Common myeloid progenitor, CD34-positive (primary cell): ENCODE results near the gene RDX.

Experiments
- CTCF ChIA-PET: fragments of 350-600 bp; sonication (Branson Sonifier 250); formaldehyde crosslinking; loops from one replicate; lab custom pipeline; 2021; ENCODE audit warnings: antibody characterized with exemption; lab: Charles Lee
- POLR2A ChIA-PET: fragments of 350-600 bp; sonication (Branson Sonifier 250); formaldehyde crosslinking; loops from one replicate; lab custom pipeline; 2021; ENCODE audit warnings: antibody characterized with exemption; lab: Charles Lee
- DNase-seq, 3 donors: peaks; one replicate each; pipeline versions ENCODE4 v3.0.0 to v3.0.0-alpha.2; 2013
- H3K27ac ChIP-seq, 2 experiments: 1 replicate in 1 of 2; 2 replicates in 1 of 2; pipeline ENCODE4 v1.7.0; 2013; ENCODE audit warnings: inconsistent platforms in 2 of 2, low read length in 2 of 2, mild to moderate bottlenecking in 2 of 2, low read depth in 1 of 2, moderate library complexity in 1 of 2; ENCODE audit not compliant: severe bottlenecking in 2 of 2, insufficient read depth in 1 of 2, poor library complexity in 1 of 2
- H3K27me3 ChIP-seq, 5 experiments: replicated peaks in 2 of 5; 1 replicate in 3 of 5; 2 replicates in 2 of 5; pipeline versions ENCODE4 v1.6.1 to v1.7.0; 2013; ENCODE audit warnings: low read length in 4 of 5, mild to moderate bottlenecking in 2 of 5, moderate library complexity in 2 of 5, inconsistent platforms in 1 of 5; ENCODE audit not compliant: insufficient read depth in 5 of 5, control insufficient read depth in 4 of 5
- H3K36me3 ChIP-seq, 4 experiments: 1 replicate in 2 of 4; 2 replicates in 2 of 4; pipeline versions ENCODE4 v1.6.1 to v1.7.0; 2013; ENCODE audit warnings: low read length in 3 of 4, control low read depth in 1 of 4, mild to moderate bottlenecking in 1 of 4; ENCODE audit not compliant: control insufficient read depth in 4 of 4, insufficient read depth in 4 of 4
- H3K4me1 ChIP-seq, 4 experiments: 1 replicate in 3 of 4; 2 replicates in 1 of 4; pipeline versions ENCODE4 v1.6.1 to v1.7.1; 2013; ENCODE audit warnings: low read length in 3 of 4, mild to moderate bottlenecking in 3 of 4, control low read depth in 1 of 4, inconsistent platforms in 1 of 4, moderate library complexity in 1 of 4; ENCODE audit not compliant: control insufficient read depth in 4 of 4, insufficient read depth in 4 of 4; ENCODE audit errors: control extremely low read depth in 1 of 4
- H3K4me3 ChIP-seq, 7 experiments: 1 replicate in 4 of 7; 2 replicates in 3 of 7; pipeline versions ENCODE4 v1.5.1 to v1.7.0; 2013; ENCODE audit warnings: mild to moderate bottlenecking in 7 of 7, low read length in 6 of 7, moderate library complexity in 6 of 7, inconsistent platforms in 2 of 7, low read depth in 2 of 7, control low read depth in 1 of 7; ENCODE audit not compliant: insufficient read depth in 4 of 7, control insufficient read depth in 1 of 7; ENCODE audit errors: extremely low read depth in 1 of 7
- H3K9me3 ChIP-seq, 5 experiments: 1 replicate in 4 of 5; 2 replicates in 1 of 5; pipeline versions ENCODE4 v1.6.1 to v1.7.1; 2013; ENCODE audit warnings: low read length in 4 of 5, mild to moderate bottlenecking in 2 of 5, inconsistent platforms in 1 of 5, low read depth in 1 of 5, moderate library complexity in 1 of 5; ENCODE audit not compliant: control insufficient read depth in 4 of 5, insufficient read depth in 2 of 5; ENCODE audit errors: control extremely low read depth in 1 of 5
- WGBS: methylation state at CpG from one replicate; pipeline ENCODE4 v1.1.5; 2013; ENCODE audit not compliant: insufficient coverage; 5-methylcytosine and 5-hydroxymethylcytosine counted together

The RDX gene

DNA sequence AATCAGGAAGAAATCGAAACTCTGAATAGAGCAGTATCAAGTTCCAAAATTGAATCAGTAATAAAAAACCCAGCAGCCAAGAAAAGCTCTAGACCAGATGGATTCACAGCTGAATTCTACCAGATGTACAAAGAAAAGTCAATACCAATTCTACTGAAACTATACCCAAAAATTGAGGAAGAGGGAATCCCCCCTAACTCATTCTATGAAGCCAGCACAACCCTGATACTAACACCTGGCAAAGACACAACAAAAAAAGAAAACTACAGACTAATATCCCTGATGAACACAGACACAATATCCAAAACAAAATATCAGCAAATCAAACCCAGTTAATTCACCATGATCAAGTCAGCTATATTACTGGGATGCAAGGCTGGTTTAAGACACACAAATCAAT, 105.5 kb downstream of the RDX start:
- DNase-seq: no peak
- no peaks in the 10 kb centered on the region for H3K36me3 ChIP-seq
- peaks cover 0 to 4% (median 0%) of the 10 kb centered on the region in 4 experiments for H3K4me1 ChIP-seq
- H3K27ac ChIP-seq: no peak overlapping the region
- 100% methylated on average over 1 of the region's 1 CpG for WGBS
- H3K4me3 ChIP-seq: no peak overlapping the region
- H3K9me3 ChIP-seq: no peaks in the 10 kb centered on the region
- ChIA-PET POLR2A (interaction anchor here (0.6 kb wide), 1 partner anchor 8 kb away, joined by 3 read pairs; no protein-coding TSS in a partner anchor), CTCF (interaction anchor here (1.1 kb wide), 1 partner anchor 1230 kb away, joined by 3 read pairs; no protein-coding TSS in a partner anchor)
- H3K27me3 ChIP-seq: no peaks in the 10 kb centered on the region

DNA sequence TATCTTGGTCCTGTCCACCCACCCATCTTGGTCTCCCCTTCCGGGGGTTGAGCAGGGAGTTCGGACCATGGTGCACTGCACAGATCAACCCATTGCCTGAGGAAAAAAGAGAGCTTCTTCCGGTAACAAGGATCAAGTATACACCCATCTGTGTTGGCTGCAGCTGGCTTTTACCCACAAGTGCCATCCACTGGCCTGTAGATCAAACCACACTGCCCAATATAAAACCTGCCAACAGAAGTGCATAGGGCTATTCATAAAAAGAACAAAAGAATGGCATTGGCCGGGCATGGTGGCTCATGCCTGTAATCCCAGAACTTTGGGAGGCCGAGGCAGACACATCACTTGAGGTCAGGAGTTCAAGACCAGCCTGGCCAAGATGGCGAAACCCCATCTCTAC, 108.7 kb downstream of the RDX start:
- Histone ChIP-seq H3K4me1 (no peaks in the 10 kb centered on the region), H3K9me3 (no peaks in the 10 kb centered on the region), H3K36me3 (no peaks in the 10 kb centered on the region), H3K4me3 (no peak overlapping the region), H3K27ac (no peak overlapping the region), H3K27me3 (no peaks in the 10 kb centered on the region)
- WGBS: 93% methylated on average over 4 of the region's 6 CpGs
- ChIA-PET POLR2A (no interaction called here), CTCF (interaction anchor here (1.2 to 2.0 kb wide), 5 partner anchors 9 to 247 kb away, joined by 3 to 13 read pairs (median 4); no protein-coding TSS in a partner anchor)
- no peak for DNase-seq

DNA sequence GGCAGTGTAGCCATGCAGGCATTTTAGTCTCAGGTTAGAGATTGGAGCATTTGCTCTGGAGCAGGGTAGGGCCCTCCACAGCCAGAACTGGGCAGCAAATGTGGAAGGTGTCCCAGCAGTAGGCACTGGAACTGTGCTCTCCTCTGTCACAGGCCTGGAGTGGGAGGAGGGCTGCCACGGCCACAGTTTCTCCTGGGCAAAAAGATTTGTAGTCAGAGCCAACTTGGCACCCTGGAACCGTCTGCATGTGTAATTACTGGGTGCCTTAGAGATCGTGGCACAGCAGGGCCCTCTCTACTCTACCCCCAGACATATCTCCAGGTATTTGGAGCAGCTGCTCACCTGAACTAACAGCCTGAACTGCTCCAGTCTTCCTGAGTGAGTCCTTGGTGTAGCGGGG, 109.5 kb downstream of the RDX start:
- no peak overlapping the region for H3K27ac ChIP-seq
- no peak for DNase-seq
- 88% methylated on average over 4 of the region's 4 CpGs for WGBS
- ChIA-PET POLR2A (no interaction called here), CTCF (interaction anchor here (1.3 to 2.2 kb wide), 3 partner anchors 12 to 14 kb away, joined by 3 to 13 read pairs (median 8); no protein-coding TSS in a partner anchor)
- no peaks in the 10 kb centered on the region for H3K27me3 ChIP-seq
- H3K36me3 ChIP-seq: no peaks in the 10 kb centered on the region
- H3K4me3 ChIP-seq: no peak overlapping the region
- H3K4me1 ChIP-seq: no peaks in the 10 kb centered on the region
- H3K9me3 ChIP-seq: no peaks in the 10 kb centered on the region

DNA sequence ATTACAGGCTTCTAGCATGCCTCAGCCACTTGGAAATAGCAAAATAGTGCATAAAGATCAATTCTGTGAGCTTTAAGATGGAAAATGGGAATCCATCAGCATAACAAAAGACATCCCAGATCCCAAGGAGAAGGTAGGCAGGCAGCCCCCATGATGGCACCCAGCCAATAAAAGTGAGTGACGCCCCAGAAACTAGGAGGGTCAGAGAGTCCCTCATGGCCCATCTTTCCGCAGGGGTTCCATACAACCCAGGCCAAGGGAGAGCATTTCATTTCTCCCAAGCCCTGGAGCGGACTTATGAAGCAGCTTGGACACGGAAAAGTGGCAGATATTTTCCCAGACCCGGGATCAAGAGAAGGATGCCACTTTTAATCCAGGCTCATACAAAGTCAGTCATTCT, 110.0 kb downstream of the RDX start:
- no peaks in the 10 kb centered on the region for H3K27me3 ChIP-seq
- POLR2A ChIA-PET: no interaction called here
- H3K36me3 ChIP-seq: no peaks in the 10 kb centered on the region
- CTCF ChIA-PET: interaction anchor here (0.9 to 2.2 kb wide), 3 partner anchors 13 to 191 kb away, joined by 3 to 8 read pairs (median 3); no protein-coding TSS in a partner anchor
- no peaks in the 10 kb centered on the region for H3K4me1 ChIP-seq
- no peaks in the 10 kb centered on the region for H3K9me3 ChIP-seq
- no peak overlapping the region for H3K4me3 ChIP-seq
- H3K27ac ChIP-seq: no peak overlapping the region
- no peak for DNase-seq
- WGBS: 98% methylated on average over 5 of the region's 5 CpGs

DNA sequence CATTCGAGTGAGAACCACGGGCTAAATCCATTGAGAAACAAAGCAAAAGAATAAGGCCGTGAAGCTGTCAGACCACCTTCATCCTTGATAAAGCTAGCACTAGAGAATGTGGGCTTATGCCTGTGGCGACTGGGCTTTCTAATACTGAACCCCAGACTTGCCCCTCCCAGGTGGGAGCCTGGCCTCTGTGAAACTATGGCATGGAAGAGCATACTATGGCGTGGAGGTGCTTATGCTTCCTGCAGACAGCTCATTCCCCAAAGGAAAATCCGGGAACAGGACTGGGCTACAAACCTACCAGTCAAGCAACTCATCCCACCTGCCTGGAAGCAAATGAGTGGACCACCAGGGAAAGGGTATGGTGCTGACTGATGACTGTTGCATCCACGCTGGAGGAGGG, 110.8 kb downstream of the RDX start:
- H3K4me1 ChIP-seq: no peaks in the 10 kb centered on the region
- no peak overlapping the region for H3K27ac ChIP-seq
- ChIA-PET POLR2A (no interaction called here), CTCF (interaction anchor here (0.9 to 2.2 kb wide), 4 partner anchors 14 to 248 kb away, joined by 3 to 8 read pairs (median 4); no protein-coding TSS in a partner anchor)
- no peaks in the 10 kb centered on the region for H3K36me3 ChIP-seq
- 93% methylated on average over 7 of the region's 7 CpGs for whole genome bisulfite sequencing
- no peak for DNase-seq
- no peaks in the 10 kb centered on the region for H3K9me3 ChIP-seq
- H3K27me3 ChIP-seq: no peaks in the 10 kb centered on the region
- no peak overlapping the region for H3K4me3 ChIP-seq

DNA sequence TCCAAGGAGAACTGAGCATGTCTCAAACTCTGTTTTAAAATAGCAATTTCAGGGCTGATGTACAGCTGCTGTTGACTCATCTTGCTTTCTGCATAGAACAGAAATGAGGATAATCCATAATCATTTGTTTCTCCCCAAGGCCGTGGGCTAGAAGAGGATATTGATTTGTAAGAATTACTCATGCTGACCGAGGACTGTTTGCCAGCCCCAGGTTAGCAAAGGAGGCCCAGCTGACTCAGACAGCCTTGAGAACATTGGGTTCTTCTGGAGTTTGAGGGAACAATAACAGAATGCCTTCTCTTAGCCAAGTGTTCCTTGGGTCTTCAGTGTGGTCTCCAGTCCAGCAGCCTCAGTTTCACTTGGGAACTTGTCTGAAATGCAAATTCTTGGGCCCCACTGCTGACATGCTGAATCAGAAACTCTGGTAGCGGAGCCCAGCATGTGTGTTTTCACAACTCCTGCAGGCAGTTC, 111.3 kb downstream of the RDX start:
- WGBS: 100% methylated on average over 3 of the region's 3 CpGs
- no peaks in the 10 kb centered on the region for H3K4me1 ChIP-seq
- no peaks in the 10 kb centered on the region for H3K27me3 ChIP-seq
- no peaks in the 10 kb centered on the region for H3K9me3 ChIP-seq
- H3K4me3 ChIP-seq: no peak overlapping the region
- H3K36me3 ChIP-seq: no peaks in the 10 kb centered on the region
- no peak overlapping the region for H3K27ac ChIP-seq
- ChIA-PET CTCF (interaction anchor here (0.9 to 2.2 kb wide), 3 partner anchors 16 to 248 kb away, joined by 3 to 8 read pairs (median 4); no protein-coding TSS in a partner anchor), POLR2A (no interaction called here)
- DNase-seq: no peak

DNA sequence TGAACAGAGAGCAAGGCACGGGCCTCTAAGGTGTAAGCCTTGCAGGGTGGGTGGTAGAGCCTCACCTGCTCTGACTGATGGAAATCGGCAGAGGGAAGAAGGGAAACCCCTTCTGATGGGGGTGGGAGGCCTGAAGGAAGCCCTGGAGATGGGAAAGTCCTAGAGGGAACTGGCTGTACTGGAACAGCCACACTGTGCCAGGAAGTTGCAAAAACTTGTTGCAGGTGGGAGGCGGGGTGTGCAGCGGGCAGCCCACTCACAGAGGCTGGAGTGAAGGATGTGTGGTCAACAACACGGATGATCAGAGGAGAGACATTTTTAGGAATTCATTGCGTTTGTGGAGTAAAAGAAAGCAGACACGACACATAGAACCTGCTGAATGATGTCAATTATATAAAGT, 112.0 kb downstream of the RDX start:
- no peaks in the 10 kb centered on the region for H3K4me1 ChIP-seq
- H3K4me3 ChIP-seq: no peak overlapping the region
- WGBS: 97% methylated on average over 7 of the region's 7 CpGs
- no peaks in the 10 kb centered on the region for H3K9me3 ChIP-seq
- no peak overlapping the region for H3K27ac ChIP-seq
- no peak for DNase-seq
- ChIA-PET CTCF (interaction anchor here (0.6 to 2.2 kb wide), 2 partner anchors 17 to 20 kb away, joined by 3 to 8 read pairs; no protein-coding TSS in a partner anchor), POLR2A (no interaction called here)
- H3K27me3 ChIP-seq: no peaks in the 10 kb centered on the region
- no peaks in the 10 kb centered on the region for H3K36me3 ChIP-seq
